ENCODE results near the gene RIPOR2.

RIPOR2 gene

DNA sequence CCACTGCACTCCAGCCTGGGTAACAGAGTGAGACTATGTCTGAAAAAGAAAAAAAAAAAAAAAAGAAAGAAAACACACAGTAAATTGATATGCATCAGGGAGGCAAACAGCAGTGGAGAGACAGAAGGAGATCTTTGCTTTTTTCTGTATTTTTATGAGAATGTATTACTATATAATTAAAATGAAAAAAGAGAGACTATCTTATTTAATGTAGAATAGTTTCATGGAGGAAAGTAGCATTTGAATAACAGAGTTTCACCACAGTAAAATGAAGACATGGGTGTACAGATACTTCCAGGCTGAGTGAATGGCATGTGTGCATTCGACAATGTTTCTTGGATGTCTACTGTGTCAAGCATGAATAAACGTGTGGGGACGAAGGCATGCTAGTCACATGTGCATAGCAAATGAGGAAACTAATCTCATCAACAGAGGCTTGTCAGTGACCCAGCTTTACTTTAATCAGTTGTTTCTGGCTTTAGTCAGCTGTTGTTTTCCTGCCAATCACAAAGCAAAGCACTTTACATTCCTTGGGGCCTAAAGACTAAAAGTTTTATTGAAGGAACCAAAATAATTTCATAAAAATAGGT is 81.6 kb downstream of the RIPOR2 start:
- DNase-seq (ENCODE audit: low read depth in 2 of 3, low spot score in 1 of 3) = no peak

DNA sequence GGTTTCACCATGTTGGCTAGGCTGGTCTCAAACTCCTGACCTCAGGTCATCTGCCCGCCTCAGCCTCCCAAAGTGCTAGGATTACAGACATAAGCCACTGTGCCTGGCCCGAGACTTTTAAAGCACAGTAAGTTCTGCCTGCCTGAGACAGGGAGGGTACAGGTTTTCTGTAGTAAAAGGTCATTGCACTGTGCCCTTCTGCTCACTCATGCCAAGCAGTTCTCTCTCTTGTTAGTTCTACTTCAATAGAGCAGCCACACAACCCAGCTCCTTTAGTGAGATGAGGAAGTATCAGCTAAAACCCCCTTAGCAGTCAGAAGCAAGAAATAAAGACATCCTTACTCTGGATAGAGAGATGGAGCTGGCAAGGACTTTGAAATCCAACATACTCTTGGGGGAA is 84.7 kb downstream of the RIPOR2 start:
- no peak for DNase-seq (ENCODE audit: low read depth in 2 of 3, low spot score in 1 of 3)

DNA sequence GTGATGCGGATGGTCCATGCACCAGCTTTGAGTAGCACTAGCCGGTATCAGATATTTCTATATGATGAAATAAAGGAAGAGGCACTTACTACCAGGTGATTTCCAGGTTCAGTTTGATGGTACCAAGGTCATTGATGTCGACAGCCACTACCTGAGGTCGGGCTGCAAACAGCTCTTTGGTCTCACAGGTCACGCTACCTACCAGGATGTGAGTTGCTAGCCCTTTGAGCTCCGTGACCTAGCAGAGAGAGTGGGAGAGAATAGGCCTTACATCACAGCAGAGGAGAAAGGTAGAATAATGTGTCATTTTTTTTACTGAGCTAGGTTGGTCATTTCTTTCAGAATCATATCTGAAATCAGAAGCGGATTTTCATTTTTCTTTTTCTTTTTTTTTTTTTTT is 86.0 kb downstream of the RIPOR2 start:
- no peak for DNase-seq (ENCODE audit: low read depth in 2 of 3, low spot score in 1 of 3)

DNA sequence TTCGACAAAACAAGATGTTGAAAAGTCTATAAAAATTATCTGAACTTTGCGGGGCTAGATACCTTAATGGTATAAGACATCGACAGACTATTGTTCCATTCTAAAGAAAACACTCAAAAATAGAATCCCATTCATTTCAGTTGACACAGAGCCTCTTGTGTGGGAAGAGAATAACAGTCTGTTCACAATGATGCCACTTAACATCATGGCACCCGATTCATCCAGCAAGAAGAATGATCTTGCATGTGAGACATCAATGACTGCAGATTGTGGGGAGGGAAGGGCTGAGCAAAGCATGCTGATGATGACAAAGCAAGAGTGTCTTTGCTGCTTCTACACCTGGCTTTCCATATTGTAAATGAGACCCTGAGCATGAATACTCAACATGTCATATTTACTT is 87.3 kb downstream of the RIPOR2 start:
- no peak for DNase-seq (ENCODE audit: low read depth in 2 of 3, low spot score in 1 of 3)

DNA sequence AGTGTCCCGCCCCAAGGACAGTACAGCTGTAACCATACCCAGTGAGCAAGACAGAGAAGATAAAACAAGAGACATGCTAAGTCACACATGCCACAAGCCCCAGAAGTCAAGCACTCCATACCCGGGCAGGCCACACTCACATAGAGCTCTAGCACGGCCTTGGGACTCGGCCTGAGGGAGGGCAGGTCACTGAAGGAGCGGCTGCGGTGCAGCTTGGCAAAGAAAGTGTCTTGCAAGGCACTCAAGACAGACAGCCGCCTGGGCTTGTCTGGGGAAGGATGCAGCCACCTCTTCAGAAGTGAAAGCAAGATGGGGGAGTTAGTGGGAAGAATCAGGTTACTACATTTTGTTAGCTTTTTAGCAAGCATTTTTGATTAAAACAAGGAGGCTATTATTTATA is 88.4 kb downstream of the RIPOR2 start:
- no peak for DNase-seq (ENCODE audit: low read depth in 2 of 3, low spot score in 1 of 3)

DNA sequence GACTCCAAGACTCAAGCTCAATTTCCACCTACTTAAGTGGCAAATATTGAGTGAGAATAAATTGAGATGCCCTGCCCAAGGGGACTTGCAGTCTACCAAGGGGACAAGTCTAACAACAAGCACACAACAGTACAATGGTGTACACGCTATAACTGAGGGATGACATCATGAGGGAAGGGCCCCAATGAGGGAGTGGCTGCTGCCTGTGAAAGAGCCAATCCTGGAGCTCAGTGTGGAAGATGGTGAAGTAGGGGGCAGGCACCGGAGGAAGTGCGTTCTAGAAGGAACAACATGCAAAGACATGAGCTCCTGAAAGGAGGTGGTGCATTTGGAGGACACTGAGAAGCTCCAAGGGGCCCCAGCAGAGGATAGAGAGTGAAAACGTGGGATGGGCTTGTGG is 90.2 kb downstream of the RIPOR2 start:
- DNase-seq (ENCODE audit: low read depth in 2 of 3, low spot score in 1 of 3) = no peak

DNA sequence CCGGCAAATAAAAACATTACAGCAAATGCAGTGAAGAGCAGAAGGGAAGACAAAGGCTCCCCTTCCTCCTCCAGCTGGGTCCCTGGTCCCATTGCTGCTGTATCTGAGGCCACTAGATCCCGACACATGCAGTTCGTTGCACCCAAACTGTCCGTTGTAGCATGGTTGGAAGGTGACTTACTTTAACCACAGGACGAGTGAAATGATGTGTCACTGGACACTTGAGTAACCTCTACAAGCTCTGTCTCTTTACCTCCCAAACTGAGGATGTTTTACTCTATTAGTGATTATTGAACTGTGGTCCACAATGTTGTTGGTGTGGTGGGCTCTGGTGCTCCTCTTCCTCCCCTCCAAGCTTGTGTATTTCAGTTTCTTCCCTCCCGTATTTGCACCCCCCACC is 90.9 kb downstream of the RIPOR2 start:
- DNase-seq (ENCODE audit: low read depth in 2 of 3, low spot score in 1 of 3) = no peak

DNA sequence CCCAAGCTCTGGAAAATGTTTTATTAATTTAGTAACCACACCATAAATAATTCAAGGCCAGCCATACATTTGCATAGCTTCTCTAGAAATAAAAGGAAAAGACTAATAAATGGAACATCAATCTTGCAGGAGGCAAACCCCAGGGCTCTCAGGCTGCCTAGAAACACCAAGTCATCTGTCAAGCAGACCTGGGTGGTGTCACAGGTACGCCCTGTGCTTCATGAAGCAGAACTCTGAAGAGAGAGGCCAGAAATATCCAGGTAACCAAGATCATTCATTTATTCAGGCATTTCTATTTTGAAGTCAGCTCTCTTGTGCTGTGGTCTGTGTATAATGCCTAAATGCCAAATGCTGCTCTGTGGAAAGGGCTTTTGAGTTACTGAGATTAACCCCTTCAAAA is 91.7 kb downstream of the RIPOR2 start:
- DNase-seq (ENCODE audit: low read depth in 2 of 3, low spot score in 1 of 3) = no peak

DNA sequence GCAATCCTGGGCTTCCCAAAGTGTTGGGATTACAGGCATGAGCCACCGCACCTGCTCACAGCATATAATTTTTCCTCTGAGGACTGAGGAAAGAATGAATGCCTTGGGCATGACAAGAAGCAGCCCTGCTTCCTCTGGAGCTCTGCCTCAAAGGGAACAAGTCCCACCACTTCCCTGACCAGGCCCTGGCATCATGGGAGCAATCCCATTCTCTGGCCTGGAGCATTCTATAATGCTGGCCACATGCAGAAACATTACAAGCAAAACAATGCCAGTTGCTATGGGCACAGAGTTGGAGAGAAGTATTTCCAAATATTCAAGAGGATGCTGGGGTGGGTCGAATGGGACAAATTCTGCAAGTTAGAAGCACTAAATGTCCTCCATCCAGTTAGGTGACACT is 95.6 kb downstream of the RIPOR2 start:
- no peak for DNase-seq (ENCODE audit: low read depth in 2 of 3, low spot score in 1 of 3)

DNA sequence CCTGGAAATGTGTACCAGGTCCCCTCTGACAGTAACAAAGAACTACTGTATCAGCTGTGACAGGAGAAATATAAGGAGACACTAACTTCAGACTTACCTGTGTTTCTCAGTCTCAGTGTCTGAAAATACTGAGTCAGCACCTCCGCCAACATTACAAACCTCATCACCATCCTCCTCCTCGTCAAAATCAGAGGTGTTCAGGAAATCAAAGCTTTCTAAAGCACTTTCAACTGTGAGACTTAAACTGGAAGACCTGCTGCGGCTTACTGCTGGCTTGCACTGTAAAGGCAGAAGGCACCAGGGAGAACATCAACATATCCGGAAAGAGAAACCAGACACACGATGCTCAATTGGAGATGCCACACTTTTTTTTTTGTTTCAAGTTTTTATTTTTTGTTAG is 96.8 kb downstream of the RIPOR2 start:
- DNase-seq (ENCODE audit: low read depth in 2 of 3, low spot score in 1 of 3) = no peak

DNA sequence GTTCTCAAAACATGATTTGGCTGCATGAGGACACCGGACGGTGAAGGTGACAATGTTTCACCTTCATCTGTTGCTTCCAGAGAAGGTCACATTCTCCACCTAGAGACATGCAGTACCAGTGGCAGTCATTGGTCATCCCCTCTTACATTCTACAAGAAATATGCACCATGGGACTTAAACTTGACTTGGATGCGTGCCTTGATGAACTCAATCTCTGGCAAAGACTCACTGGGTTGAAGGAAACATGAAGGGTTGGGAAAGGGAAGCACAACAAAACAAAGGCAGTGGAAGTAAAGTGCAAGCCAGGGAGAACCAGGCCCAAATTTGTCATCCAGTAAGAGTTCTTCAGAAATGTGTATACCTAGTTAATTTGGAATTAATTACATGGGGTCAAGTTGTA is 97.7 kb downstream of the RIPOR2 start:
- DNase-seq (ENCODE audit: low read depth in 2 of 3, low spot score in 1 of 3) = no peak

DNA sequence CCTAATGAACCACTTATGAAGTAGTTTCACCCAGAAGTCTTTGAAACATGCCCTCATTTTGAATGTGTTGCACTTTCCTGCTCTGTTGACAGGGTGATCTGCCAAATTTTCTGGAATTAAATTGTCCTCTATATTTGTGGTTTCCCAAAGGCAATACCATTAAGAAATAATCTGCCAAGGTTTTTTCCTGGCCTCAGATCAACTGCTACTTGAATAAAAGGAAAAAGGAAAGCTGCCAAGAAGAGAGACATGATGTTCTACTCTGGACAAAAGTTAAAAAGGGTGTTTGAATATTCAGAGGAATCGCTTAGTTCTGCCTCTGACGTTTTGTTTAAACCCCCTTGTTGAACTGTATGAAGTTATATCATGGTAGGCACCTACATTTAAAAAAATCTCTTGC is 99.7 kb downstream of the RIPOR2 start:
- DNase-seq (ENCODE audit: low read depth in 2 of 3, low spot score in 1 of 3) = no peak

DNA sequence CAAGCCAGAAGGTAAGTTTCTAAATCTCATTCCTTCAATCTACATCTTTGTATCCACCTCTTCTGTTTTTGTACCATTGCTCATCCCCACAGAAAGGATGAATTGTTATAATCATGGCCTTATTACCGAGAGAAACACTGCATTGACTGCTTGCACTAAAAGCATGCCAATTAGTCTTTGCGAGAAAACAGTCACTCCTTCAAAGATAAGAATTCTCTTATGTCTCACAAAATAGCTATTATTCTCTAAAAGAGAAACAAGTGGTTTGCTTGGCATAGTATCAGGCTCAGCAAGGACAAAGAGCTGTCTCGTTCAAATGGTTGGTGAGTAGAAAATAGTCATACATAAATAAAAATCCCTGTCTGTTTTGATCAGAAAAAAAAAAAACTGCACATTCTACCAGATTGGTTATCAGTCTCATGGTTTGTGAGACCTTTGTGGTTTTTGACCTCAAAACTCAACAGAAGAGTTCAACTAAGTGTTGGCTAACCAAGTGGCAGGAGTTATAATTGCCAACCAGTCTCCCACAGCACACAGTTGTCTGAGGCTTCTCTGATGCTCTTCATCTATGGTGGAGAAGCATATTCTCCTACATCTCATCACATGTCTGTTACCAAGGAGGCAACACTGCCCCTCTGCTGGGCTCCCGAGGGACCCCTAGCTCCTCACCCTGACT is 101.9 kb downstream of the RIPOR2 start:
- no peak for DNase-seq (ENCODE audit: low read depth in 2 of 3, low spot score in 1 of 3)

DNA sequence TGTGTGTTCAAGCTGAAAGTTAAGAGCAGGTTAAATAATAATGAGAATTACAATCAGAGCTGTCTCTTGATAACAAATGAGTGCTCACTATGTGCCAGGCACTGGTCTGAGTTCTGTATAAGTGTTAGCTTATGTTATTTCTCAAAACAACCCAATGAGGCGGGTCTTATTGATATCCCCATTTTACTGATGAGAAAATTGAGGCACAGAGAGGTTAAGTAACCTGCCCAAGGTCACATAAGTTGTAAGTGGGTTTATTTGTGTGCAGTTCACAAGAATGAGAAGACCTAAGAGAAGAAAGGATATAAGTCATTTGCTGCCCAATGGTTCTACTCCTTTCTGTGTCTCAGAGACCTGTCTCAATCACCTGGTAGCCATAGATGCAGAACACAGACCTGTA is 103.0 kb downstream of the RIPOR2 start:
- DNase-seq (ENCODE audit: low read depth in 2 of 3, low spot score in 1 of 3) = no peak

DNA sequence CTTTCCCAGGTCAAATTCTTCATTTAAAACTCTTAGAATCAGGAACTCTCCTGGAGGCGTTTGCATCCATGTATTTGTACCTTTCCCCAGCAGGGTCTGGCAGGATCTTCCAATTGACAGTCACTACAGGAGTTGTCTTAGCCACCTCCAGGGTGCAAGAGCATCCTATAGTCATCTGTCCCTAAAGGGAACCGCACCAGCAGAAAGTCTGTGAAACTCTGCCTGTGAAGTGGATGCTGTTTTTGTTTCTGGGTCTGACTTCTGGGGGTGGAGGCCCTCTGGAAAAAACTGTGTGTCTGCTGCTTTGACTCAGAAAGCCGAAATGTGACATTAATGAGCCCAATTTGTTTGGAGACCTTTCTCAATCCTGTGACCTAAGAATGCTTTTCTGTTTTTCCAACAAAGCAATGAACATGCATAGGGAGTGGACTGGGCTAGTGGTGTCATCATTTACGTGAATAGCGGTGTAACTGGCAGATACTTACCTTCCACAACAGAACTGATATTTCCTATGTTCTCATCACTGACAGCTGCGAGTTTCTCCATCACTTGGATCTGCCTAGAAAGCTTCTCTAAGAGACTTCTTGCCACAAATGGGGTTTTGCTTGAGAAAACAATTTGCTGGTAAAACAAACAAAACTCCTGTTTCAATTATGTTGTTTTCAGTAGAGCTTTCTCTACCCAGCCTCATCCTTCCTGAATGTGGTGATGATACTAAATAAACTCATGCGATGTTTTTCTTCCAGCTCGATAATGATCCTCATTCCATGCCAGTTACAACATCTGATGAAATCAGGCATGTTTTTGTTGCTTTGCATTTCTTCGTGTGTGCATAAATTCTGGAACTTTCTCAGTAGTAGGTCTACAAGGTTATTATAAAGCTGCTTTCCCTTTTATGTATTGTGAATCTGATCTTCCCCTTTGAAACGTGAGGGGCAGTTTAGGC is 103.7 kb downstream of the RIPOR2 start:
- peak in 1 of 3 donors; percentile 15 for DNase-seq (ENCODE audit: low read depth in 2 of 3, low spot score in 1 of 3)

DNA sequence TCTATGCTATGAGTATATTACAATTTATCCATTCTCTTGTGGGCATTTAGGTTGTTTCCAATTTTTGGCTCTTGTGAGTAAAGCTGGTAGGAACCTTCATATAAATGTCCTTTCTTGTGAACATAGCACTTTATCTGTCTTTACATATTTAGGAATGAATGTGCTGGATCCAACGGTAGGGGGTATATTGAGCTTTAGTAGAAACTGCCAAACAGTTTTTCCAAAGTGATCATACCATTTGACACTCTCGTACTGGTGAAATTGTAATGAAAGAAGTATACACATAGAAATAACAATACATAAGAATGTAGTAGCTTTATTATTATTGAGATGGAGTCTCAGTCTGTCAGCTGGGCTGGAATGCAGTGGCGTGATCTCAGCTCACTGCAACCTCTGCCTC is 106.1 kb downstream of the RIPOR2 start:
- no peak for DNase-seq (ENCODE audit: low read depth in 2 of 3, low spot score in 1 of 3)

DNA sequence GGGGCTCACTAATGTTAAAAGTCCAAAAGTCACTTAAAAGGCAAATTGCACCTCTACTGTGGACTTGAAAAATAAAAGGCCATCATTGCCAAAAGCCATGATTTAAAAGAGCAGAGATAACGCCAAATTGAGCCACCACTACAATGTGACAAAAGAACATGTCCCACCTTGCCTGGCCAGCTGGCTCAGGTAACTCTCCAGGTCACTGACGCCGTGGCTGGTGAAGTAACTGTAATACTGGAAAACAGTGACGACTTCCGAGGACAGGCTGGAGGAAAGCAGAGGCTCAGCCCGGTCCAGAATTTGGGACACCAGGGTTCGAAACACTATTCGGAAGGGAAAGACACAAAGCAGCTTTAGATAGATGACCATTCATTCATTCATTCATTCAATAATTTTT is 107.8 kb downstream of the RIPOR2 start:
- no peak for DNase-seq (ENCODE audit: low read depth in 2 of 3, low spot score in 1 of 3)

DNA sequence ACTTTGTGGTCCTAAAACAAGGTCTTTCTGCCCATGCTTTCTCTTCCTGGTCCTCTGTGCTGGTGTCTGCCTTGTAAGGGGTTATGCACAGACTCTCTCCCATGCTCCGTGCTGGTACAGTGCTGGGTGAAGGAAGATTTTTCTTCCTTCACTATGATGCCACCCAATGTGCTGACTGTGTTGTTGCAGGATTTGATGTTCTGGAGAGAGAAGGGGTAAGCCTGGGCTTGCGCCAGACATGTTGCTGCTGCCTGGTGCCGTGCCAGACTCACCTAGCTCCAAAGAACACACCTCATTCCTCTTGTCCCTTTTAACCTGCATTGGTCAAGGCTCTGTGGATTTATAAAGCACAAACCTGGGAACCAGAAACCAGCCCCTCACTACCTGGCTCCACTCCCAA is 108.6 kb downstream of the RIPOR2 start:
- DNase-seq (ENCODE audit: low read depth in 2 of 3, low spot score in 1 of 3) = no peak

DNA sequence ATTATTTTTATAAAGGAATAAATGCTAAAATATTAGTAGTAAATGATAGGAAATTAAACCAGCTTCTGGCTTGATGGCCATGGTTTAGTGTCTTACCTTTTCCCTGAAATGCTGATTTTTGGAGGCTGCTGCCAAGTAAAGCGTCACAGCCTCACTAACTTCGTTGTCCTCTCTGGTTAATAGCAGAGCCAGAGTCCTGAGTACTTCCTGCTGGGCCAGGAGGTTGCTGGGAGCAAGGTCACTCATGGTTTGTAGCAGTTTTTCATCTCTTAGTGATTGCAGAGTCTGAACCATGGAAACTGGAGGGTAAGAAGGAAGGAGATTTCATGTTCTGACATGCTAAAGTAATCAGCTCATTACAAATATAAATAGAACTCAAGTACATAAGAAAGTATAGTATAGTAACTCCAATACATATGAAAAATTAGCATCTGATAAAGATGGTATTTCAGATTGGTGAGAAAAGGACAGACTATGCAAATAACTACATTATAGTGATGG is 110.6 kb downstream of the RIPOR2 start:
- no peak for DNase-seq (ENCODE audit: low read depth in 2 of 3, low spot score in 1 of 3)

DNA sequence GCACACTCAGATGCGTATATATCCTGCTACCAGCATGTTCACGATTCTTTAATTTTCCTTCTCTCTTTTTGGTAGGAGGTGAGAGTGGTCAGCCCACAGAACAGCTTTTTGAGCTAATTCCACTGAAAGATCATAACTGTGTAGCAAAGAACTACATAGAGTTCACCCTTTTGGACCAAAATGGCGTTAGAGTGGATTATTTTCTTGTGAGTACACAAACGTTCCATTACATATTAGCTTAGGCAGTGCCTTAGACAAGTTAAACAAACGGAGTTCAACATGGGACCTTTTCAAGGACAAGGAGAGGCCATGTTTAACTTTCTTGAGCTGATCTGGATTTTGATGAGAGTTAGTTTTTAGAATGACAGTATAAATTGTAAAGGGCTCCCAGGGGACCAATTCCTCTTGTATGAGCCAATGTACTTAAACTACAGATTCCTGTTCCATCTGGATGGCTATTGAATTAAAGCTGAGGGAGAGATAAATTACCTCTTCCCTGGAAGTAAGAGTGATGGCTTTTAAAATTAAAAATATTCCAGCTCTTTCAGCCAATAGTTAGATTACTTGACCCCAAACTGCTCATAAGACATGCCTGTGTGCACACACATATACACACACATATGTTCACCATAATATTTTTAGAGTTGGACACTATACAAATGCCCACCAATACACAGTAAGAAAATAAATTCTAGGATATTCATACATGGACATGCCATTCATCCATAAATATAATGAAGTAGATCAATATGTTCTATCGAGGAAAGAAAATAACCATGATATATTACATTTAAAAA is 111.4 kb downstream of the RIPOR2 start:
- DNase-seq (ENCODE audit: low read depth in 2 of 3, low spot score in 1 of 3) = no peak

DNA sequence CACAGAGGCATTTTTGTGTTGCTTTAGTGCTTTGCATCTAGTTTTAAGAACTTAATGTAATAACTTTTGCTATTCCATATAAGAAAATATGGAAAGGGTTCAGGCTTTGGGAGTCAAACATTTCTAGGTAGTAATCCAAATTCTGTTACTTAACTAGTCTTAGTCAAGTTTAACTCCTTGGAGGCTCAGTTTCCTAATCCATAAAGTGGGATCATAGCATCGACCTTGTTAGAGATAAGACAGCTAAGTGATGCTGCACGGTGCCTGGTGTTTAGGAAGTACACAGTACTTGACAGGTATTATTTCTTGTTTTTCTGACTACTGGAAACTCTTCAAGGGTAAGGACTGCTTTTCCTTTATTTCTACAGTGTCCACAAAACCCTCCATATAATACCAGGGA is 112.6 kb downstream of the RIPOR2 start:
- no peak for DNase-seq (ENCODE audit: low read depth in 2 of 3, low spot score in 1 of 3)
